GM19328 (cell line): ENCODE data around the gene CABP1.
"Not testable (repeated sequence)": the region's sequence is repeated elsewhere in the genome, so short reads cannot be mapped to it uniquely, and the experiment has no call there.

Experiments
- ATAC-seq: cut with Tn5 transposase; IDR thresholded peaks from one replicate; pipeline ENCODE4 v1.9.1; 2021; ENCODE audit warnings: mild to moderate bottlenecking, moderate library complexity; ENCODE audit not compliant: unreplicated experiment

The CABP1 gene

DNA sequence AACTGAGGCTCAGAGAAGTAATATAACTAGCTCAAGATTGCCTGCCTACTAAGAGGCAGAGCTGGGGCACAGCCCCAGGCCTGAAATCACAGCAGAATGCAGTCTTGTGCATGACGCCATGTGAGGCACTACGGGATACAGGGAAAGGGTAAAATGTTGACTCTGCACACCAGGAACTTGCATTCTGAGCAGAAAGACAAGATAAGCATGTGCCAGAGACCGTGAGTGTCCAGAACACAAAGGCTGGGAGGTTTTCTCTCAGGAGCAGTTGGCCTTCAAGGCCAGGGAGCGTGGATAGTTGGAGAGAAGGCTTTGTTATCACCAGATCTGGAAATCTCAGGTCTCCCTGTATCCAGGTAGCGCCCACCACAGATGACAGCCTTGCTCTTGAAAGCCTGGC is 23.3 kb downstream of the CABP1 start:
- no peak for ATAC-seq

DNA sequence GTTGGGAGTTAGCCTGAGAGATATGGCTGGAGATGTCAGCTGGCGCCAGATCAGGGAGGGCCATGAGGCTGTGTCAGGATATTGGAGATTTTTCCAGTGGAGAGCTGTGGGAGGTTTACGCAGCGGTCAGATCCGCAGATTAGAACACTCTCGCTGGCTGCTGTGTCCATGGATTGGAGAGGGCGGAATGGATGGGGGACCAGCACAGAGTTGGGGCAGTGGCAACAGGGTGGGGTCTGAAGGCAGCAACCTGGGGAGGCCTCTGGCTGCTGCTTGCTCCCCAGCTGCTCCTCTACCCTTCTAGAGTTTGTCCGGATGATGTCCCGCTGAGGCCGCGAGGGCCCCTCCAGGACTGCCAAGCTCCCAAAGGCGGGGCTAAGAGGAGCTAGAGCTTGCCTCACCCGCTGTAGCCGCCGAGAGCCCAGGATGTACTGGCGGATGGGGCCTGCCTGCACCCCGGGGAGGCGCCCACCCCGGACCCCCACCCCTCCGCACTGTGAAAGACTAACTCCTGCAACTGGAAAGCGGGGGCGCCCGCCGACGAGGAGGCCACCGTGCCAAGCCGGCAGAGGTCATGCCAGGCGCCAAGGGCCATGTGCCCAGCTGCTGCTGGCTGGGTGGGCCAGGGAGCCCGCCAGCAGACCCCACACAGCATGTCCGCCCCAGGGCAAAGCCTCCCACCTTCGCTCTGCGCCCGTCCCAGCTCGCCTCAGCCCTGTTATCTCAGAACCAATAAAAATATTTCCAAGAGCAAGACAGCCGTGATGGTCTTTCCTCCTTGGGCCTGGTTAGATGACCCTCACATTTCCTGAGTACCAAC is 26.4 kb downstream of the CABP1 start:
- no peak for ATAC-seq

DNA sequence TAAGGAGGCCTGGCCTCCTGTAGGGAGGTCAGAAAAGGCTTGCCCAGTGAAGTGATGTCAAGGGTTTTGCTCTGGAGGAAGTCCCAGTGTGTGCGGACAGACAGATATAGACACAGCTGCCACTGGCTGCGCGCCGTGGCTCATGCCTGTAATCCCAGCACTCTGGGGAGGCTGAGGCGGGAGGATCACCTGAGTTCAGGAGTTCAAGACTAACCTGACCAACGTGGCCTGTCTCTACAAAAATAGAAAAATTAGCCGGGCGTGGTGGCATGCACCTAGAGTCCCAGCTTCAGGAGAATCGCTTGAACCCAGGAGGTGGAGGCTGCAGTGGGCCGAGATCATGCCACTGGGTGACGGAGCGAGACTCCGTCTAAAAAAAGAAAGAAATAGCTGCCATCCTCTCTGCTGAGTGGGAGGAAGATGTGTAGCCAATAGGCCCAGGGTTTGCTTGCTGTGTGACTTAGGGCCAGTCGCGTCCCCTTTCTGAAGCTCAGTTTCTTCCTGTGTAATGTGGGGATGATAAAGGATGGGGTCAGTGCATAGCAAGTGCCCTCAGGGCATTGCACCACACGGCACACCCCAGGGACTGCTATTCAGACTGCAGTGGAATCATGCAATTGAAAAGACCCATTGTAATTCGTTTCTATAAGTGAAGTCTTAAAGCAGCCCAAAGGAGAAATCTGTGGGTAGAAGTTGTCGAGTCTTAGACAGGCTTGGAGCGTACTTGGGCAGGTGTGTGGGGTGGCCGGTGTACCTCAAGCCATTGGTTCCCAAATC is 27.9 kb downstream of the CABP1 start:
- no peak for ATAC-seq

DNA sequence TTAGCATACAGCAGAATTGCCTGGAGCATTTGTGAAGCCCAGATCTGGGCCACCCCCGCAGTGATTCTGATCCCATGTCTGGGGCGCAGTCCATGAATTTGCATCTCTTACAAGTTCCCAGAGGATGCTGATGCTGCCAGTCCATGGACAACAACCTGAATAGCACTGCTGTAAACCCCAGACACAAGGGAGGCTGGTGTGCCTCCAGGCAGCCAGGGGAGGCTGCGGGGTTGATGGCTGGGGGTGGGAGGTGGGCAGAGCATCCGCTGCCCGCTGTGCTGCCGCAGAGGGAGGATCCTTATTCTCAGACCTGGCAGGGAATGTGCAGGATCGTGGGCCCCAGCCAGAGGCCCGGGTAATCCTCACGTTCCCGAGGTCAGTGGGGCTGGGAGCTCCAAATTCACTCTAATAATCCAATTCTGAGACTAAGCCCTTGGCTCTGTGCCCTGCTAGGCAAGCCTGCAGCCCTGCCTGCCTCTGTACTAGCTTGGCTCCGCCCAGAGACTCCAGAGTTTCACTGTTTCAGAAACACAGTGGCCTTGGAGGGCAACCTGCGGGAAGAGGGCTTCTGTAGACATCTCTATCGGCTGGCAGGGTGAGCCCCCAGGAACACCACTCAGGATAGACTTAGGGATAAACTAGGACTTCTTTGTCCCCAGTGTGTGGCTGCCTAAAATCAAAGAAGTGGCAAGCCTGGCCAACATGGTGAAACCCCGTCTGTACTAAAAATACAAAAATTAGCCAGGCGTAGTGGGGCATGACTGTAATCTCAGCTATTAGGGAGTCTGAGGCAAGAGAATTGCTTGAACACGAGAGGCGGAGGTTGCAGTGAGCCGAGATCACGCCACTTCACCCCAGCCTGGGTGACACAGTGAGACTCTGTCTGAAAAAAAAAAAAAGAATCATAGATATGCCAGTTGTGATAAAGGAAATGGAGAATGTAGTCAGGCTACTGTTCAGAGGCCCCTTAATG is 28.7 kb downstream of the CABP1 start:
- peak; percentile 60 for ATAC-seq

- ATAC-seq, result not testable (repeated sequence)
Measured at GRCh38 chr12:120670237-120670636, 29.8 kb downstream of the CABP1 start.

DNA sequence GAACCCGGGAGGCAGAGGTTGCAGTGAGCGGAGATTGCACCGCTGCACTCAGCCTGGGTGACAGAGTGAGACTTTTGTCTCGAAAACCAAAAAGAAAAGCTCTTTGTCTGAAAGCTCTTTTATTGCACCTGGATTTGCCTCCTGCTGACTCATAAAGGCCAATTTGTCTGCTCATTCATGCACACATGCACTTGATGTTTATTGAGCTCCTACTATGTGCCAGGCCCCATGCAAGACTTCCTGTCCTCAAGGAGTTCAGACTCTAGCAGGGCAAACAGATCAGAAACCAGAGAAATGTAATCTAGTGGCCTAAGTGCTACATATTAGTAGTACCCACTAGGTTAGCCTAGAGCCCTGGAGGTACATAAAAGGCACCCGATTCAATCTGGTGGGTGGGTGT is 30.2 kb downstream of the CABP1 start:
- no peak for ATAC-seq

- no peak for ATAC-seq
Measured at GRCh38 chr12:120674097-120674636, 33.7 kb downstream of the CABP1 start.

- ATAC-seq, result no peak
Measured at GRCh38 chr12:120677765-120678473, 37.5 kb downstream of the CABP1 start.

DNA sequence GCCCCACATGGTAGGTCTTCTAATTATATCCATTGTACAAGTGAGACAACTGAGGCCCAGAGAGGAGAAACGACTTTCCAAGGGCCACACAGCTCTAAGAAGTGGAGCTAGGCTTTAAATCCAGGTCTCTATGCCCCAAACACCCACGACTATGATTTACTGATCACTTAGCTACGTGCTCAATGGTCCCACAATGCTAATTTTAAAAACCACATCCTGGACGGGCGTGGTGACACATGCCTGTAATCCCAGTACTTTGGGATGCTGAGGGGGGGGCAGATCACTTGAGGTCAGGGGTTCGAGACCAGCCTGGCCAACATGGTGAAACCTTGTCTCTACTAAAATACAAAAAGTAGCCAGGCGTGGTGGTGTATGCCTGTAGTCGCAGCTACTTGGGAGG is 38.1 kb downstream of the CABP1 start:
- no peak for ATAC-seq

- ATAC-seq, result no peak
Measured at GRCh38 chr12:120680165-120680738, 39.8 kb downstream of the CABP1 start.

- ATAC-seq, result no peak
Measured at GRCh38 chr12:120684523-120684932, 44.1 kb downstream of the CABP1 start.

- ATAC-seq, result no peak
Measured at GRCh38 chr12:120685522-120685921, 45.1 kb downstream of the CABP1 start.

DNA sequence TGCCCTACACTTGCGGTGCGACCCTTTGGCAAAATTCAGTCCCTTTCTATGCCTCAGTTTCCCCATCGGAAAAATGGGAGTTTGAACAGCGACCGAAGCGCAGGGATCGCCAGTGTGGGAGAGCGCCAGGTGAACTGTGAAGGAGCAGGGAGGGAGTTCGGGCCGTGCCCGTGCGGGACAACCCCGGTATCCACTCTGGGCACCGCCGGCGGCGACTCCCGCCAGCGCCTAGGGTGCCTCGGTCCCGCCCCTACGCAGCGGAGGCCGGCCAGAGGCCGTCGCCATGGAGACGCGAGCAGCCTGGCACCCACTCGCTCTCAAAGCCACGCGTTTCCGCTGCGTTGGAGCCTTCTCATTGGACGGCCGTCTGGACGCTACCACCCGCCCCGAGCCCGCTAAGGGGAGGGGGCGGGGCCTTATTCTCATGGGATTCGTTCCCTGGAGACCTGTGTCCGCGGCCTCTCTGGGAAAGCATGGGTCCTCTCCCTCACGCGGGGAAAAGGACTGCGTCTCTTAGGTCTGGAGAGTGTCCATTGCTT is 45.8 kb downstream of the CABP1 start:
- ATAC-seq, result peak; percentile 74

GRCh38 chr12:120686690-120687577 is 46.5 kb downstream of the CABP1 start, which contains the start of gene MLEC:
TSS of gene MLEC (plus strand) at chr12:120687149. CDS start at chr12:120687297, 148 bp downstream.
- peak; percentile 57 for ATAC-seq

DNA sequence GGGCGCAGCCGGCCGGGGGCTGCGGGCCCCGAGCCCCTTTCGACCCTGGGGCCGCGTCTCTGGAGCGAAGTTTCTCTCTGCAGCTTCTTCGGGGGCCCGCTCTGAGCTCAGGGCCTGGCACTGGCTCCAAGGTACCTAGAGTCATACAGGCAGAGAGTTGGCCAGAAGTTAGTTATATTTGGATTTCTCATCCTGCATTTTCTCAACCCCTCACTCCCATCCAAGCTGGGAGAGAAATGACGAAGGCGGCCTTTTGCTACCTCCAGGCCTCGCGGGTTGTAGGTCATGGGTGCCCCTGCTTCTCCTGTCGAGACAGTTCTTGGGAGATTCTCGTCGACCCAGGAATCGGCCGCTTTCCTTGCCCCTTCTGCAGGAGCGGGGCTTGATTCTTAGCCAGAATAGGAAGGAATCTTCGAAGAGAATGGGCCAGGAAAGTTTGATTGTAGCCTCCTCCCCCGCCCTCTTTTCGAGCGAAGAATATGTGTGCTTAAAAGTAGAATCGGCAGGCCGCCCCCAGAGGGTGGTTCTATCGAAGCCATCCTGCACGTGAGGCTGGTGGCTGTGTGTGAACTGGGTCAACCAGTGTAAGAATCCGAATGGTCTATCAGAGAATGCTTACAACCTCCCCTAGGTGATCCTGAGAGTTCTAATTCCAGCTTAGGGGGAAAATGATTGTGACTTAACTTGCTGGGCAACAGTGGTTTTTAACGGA is 47.3 kb downstream of the CABP1 start:
- no peak for ATAC-seq

- no peak for ATAC-seq
Measured at GRCh38 chr12:120688527-120689071, 48.2 kb downstream of the CABP1 start.

DNA sequence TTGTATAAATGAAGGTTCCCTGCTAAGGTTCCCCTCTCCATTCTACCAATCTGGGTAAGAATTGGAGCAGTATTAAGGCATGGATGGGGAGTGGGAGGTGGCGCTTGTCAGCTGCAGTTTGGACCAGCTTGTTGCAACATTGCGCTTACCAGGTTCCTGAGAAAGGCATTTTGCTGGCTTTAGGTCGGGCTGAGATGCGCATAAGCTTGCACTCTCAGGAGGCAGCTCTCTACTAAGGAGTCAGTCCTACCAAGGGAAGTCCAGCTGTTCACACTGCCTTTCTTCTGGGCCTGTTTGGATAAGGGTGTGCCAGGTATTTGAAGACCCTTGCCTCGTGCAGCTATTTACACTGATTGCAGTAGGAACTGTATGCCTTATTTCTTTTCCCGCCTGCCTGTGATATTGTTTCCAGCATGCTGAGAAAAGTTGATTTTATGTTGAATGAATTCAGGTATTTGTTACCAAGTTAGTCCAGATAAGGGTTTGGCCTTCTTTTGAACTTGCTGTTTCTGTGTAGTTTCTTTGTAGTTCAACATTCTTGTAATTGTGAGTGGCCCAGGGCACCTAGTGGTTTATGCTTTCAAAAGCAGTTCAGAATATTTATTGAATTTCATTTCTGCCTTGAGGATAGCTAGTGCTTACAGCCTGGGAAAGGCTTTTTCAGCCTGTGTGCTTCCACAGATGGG is 49.1 kb downstream of the CABP1 start:
- no peak for ATAC-seq
